ENCODE results near the gene GNAL.
A peak's percentile ranks its signal among the peaks of the same experiment; 100 is the strongest.
"Not testable (repeated sequence)": the region's sequence is repeated elsewhere in the genome, so short reads cannot be mapped to it uniquely, and the experiment has no call there.

Gene GNAL

DNA sequence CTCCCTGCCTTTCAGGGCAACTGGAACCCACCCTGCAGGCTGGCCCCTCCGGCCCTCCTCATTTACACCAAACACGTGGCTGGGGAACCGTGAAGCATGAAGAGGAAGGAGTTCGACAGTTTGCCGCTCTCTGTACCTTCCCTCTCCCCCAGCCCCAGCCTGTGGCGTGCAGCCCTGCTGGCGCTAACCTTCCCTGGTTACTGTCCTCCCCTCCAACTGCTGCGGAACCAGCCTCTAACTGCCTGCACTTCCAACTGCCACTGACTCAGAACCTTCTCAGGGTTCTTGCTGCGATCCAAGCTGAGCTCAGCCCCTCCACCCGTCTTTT, 19.2 kb upstream of the GNAL start:
- DNase-seq, result no peak

DNA sequence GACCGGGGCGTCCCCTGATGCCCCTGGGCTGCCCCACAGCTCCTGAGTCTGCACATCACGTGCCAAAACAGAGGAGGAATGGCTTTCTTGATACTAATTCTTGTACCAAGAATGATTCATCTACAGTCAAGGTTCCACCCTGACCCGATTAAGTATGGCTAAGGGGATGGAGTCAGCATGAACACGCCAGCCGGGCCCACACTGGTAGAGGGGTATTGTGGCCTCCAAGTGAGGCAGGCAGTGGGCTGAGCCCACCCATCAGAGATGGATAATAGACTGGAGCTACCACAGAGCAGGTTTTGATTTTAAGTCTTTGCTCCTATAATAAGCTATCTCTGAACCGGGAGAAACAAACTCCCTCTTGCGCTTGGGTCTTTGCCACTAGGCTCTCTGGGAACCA, 17.9 kb upstream of the GNAL start:
- no peak for DNase-seq

DNA sequence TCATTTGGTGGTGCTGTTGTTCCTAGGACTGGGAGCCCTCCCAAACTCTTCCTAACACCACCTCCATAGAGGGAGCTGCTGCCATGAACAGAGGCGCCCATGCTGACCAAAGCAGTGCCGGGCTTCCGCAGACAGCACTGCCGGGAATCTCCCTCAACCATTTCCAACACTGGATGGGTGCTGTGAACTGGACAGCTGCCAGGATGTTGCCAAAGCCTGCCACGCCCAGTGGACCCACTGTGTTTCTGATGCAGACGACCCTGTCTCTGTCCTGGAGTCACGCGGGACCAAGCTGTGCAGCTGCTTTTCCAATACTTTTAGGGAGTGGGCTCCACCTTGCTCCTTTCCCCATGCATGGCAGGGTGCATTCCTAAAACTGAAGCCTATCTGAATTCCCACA, 16.9 kb upstream of the GNAL start:
- DNase-seq, result no peak

DNA sequence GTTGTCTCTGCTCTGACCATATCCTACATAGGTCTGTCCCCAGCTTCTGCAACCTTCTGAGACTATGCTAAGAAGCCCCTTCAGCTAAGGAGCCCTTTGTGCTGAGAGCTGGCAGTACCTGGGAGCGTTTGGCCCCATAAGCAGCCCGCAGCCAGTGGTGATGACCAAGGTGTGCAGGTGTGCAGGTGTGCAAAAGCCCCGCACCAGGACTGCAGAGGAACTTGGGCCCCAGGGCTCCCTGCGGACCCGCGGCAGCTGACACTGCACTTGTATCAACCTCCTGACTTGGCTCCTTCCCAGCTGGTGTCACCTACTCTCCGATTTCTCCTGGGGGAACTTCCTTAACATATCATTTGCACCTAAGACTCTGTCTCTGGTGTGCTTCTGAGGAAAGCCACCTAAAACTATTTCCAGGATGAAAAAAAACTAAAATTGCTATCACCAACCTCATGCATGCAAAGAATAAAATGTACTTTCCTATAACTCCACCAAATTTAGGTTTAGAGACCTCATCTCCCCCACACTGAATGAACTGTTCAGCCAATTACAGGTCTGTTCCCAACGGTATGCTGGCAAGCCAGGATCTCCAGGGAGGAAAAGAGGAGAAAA, 16.1 kb upstream of the GNAL start:
- no peak for DNase-seq

DNA sequence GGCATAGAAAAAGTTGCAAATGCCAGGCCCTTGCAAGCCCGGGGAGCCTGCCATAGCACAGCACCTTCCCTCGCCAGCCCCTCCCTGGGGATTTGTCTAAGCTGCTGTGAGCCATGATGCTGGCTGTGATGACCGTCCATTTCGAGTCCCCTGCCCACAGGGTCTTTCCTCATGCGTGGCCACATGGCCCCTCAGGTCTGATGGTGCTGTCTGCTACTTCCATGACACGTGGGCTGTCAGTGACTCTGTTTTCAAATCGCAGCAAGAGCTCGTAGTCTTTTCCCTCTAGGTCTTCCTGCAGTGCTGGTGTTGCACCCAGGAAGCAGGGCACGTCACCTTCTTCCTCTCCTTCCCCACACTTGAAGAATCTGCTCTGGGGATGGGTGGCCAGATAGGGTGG, 15.5 kb upstream of the GNAL start:
- DNase-seq, result no peak

DNA sequence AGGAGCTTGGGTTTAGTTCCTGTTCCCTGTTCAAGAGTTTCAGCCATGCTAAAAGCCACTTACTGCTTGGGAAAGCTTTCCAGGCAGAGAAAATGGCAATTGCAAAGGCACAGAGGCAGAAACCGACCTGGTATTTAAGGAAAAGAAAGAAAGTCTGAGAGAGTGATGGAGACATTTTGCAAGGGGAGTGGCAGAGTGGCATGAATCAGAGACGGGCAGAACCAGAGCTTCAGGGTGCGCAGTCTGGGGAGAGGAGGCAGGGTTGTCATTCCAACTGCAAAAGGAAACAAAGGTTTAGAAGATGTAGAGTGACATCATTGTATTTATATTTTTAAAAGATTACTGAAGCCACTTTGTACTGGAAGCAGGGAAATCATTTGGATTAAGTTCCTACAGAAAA, 14.9 kb upstream of the GNAL start:
- DNase-seq, result no peak

DNA sequence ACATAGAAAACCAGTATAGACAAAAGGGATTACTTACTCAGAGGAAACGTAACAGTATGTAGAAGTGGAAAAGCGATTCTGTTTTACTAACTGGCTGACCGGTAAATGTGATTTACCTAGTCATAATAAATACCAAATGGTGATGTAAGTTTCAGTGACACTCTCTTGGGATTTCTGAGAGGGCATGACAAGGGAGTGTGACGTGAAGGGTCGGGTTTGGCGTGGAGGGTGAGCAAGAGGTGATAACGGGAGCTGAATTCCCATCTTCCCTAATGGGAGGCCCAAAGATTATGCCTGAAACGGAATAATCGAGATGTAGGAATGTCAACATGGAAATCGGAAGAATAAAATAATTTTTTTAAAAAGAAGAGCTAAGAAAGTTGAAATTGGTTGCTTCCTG, 12.7 kb upstream of the GNAL start:
- no peak for DNase-seq

DNA sequence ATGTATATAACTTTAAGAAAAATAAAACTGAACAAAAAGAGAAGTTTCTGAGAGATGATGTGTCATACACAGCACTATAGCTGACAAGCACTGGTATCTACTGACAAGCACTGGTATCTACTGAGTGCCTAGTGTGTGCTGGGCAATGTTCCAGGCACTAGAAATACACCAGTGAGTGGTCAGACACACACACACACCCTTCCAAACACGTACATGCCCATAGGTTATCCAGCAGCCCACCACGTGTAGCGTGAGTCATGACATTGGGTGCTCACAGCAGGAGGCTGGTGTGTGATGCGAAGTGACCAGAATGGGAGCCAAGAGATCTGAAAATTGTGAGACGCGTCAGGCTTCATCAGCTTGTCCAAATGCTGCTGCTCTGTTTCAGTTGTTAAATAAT, 12.2 kb upstream of the GNAL start:
- peak; percentile 54 for DNase-seq

DNA sequence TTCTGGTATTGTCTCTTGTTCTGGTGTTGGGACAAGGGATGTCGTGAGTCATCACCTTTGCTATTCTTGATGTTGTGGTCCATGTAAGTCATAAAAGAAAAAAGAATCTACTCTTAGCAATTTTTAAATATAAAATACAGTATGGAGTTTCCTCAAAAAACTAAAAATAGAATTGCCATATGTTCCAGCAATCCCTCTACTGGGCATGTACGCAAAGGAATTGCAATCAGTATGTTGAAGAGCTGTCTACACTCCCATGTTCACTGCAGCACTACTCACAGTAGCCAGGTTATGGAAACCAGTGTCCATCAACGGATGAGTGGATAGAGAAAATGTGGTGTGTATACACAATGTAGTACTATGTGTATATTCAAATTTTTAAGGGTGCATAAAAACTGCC, 10.9 kb upstream of the GNAL start:
- DNase-seq, result no peak

DNA sequence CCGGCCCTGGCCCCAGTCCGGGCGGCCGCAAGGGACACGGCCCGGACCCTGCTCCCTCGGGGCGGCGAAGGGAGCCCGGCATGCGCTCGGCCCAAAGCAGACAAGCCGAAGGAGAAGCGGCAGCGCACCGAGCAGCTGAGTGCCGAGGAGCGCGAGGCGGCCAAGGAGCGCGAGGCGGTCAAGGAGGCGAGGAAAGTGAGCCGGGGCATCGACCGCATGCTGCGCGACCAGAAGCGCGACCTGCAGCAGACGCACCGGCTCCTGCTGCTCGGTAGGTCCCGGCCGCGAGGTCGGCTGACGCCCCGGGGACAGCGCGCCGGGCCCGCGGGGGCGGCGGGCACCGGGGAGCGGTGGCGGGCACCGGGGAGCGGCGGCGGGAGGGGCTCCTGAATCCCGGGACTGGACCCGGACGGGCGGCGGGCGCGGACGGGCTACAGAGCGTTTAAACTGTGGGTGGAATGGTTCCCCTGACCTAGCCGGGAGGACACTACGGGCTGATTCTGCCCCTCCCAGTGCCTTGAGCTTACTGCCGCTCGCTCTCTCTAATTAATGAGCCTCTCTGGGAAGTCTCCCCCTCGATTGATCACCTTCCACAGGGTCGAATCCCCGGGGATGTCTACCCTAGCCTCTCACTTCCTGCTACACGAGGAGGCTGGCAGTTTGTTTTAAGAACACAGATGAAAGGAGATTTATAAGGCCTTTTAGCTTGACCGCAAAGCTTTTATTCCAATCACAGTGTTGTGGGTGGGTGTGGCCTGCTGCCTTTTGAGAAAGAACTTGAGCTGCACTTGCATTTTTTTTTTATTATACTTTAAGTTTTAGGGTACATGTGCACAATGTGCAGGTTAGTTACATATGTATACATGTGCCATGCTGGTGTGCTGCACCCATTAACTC, 853 bp downstream of the GNAL start:
- DNase-seq, result no peak

DNA sequence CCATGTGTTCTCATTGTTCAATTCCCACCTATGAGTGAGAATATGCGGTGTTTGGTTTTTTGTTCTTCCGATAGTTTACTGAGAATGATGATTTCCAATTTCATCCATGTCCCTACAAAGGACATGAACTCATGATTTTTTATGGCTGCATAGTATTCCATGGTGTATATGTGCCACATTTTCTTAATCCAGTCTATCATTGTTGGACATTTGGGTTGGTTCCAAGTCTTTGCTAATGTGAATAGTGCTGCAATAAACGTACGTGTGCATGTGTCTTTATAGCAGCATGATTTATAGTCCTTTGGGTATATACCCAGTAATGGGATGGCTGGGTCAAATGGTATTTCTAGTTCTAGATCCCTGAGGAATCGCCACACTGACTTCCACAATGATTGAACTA, 1.6 kb downstream of the GNAL start:
- DNase-seq, result not testable (repeated sequence)

DNA sequence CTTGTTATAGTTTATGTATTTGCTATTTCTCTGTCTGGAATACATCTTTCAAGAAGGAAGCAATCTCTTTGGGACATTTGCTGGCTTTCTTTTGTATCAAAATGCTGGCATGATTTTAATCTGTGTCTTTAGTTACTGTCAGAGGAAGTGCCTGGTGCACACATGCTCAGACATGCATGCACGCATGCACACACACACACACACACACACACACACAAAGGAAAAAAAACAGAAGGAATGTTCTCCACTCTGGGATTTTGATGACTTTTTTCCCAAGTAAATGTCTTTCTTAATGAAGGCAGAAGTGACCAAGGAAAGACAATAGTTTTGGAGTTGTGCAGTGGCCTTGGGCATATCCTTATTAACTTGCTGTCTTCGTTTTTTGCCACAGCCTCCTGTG, 6.7 kb downstream of the GNAL start:
- no peak for DNase-seq

DNA sequence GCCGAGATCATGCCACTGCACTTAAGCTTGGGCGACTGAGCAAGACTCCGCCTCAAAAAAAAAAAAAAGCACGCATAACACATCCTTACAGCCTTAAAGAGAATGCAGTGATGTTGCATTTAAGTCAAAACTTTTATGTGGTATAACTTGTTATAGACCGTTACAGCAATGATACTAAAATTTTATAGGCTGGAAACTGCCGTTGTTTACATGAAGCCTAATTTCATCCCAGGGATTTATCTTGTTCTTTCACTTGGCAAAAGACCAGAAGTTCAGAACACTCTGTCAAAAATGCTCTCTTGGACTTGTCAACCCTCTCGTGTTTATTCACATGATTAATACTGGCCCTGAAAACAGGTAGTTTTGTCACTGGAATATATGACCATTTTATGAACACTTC, 7.4 kb downstream of the GNAL start:
- DNase-seq, result no peak

DNA sequence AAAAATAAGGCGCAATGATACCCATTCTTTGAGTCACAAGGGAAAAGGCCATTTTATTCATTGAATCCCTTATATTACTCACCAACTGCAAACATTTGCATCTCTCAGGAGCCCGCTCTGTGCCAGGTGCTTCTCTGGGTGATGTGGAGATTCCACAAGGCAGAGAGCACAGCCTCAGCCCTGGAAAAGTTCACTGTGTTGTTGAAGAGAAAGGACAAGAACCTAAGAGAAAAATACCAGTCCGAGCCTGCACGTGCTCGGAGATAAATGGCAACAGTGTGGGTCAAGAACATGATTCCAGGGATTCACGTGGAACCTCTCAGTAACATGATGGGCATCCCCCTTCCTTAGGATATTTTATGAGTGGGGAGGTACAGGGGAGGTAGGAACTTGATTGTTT, 11.8 kb downstream of the GNAL start:
- DNase-seq, result no peak

DNA sequence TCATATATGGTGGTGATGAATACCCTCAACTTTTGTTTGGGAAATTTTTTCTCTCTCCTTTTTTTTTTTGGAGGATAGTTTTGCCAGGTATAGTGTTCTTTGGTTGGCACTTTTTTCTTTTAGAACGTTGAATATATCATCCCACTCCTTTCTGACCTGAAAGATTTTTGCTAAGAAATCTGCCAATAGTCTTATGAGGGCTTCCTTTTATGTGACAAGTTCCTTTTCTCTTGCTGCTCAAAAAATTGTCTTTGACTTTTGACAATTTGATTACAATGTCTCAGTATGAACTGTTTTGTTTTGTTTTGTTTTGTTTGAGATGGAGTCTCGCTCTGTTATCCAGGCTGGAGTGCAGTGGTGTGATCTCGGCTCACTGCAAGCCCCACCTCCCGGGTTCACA, 21.5 kb downstream of the GNAL start:
- no peak for DNase-seq

DNA sequence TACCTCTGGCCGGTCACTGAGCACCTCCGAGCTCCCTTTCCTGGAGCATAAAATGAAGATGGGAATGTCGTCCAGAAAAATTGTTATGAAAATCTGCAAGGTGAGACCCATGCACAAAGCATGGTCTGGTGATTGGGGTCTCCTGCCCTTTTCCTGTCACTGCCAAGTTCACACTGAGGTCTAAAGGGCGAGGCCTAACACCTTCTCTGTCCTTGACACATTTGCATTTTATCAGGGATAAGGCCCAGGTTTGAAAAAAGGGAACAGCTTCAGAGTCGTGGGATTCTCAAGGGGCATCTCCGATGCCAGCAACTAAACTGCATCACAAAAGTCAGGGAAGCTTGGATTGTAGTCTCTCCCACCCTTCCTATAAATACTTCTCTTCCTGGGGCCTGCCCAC, 24.7 kb downstream of the GNAL start:
- DNase-seq, result no peak

DNA sequence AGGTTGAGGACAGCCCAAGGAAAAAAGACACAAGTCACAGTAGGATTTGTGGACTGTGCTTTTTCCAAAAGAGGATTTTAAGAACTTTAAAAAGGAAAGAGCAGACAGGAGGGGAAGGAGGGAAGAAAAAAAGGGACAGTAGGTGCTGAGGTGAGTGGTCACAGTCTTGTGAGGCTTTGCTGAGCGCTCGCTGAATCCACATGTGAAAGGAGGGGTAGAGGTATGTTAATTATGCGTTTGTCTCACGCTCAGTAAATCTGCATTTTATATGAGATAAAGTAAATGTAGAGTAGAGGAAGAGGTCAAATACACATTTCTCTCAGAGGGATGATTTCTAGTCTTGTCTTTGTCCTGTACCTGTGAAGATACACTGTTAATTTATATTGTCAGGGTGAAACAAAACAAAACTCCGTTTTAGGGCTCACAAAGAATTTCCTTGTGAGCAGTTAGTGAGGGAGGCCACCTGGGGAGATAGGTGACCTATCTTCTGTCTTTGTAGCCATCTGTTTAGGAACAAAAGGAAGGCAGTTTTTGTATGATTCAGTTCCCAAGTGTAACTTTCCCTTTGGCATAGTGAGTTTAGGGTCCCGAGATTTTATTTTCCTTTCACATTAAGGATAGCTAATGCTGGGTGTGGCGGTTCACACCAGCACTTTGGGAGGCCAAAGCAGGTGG, 25.3 kb downstream of the GNAL start:
- DNase-seq, result no peak

DNA sequence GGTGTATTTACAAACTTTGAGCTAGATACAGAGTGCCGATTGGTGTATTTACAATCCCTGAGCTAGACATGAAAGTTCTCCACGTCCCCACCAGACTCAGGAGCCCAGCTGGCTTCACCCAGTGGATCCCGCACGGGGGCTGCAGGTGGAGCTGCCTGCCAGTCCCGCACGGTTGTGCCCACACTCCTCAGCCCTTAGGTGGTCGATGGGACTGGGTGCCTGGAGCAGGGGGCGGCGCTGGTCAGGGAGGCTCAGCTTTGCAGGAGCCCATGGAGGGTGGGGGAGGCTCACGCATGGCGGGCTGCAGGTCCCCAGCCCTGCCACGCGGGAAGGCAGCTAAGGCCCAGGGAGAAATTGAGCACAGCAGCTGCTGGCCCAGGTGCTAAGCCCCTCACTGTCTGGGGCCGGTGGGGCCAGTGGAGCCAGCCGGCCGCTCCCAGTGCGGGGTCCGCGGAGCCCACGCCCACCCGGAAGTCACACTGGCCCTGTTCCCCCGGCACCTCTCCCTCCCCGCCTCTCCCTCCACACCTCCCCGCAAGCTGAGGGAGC, 27.8 kb downstream of the GNAL start:
- DNase-seq, result not testable (repeated sequence)

DNA sequence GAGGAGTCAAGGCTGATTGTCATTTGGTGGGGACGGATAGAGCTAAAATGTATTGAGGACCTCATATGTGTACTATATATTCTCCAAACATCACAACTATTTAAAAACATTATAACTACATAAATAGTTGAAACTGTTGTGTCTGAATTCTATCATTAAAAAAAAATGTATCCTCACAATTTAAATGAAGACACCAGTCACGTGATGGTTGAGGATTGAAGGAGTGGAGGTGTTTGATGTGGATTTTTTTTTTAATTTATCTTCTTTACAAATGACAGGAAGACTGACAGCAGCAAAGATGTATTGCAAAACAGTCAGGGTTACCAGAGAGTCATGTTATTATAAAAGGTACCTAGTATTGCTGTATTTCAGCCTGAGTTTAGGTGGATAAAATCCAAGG, 30.0 kb downstream of the GNAL start:
- no peak for DNase-seq

DNA sequence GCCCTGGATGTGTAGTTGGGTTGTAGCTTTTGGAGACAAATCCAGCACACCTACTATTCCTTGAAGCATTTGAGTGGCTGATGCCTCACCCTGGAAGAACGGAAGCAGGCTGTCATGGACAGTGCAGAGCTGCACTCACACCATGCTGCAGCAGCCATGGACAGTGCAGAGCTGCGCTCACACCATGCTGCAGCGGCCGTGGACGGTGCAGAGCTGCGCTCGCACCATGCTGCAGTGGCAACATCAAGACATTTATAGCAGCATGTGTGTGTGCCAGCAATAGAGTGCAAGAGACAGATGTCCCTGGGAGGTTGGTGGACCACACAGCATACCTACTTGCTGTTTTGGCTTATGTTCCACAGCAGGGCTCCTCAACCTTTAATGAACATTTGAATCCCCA, 30.6 kb downstream of the GNAL start:
- no peak for DNase-seq

DNA sequence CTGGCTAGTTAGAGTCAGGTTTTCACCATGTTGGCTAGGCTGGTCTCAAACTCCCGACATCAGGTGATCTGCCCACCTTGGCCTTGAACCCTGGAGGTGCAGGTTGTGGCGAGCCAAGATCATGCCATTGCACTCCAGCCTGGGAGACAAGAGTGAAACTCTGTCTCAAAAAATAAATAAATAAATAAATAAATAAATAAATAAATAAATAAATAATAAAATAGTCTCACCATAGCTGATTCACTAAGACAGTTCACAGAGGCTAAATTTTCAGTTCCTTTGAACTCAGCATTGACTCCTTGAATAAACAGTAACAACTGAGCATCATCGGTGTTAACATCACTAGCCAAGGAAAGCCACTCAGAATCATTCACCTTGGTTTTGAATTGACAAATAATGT, 32.7 kb downstream of the GNAL start:
- DNase-seq, result no peak

DNA sequence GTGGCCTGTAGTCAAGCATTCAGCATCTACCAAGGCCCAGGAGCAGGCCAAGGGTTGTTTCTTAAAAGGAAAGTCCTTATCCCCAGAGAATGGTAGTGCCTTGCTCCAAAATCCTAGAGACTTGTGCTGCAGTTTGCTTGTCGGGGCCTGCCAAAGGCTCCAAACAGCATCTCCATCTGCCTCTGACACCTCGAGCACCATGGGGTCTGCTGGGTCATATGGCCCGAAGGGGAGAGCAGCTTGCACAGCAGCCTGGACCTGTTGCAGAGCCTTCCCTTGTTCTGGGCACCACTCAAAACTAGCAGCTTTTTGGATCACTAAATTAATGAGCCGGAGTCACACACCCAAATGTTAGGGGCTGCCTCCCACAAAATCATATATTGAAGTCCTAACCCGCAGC, 35.7 kb downstream of the GNAL start:
- no peak for DNase-seq

DNA sequence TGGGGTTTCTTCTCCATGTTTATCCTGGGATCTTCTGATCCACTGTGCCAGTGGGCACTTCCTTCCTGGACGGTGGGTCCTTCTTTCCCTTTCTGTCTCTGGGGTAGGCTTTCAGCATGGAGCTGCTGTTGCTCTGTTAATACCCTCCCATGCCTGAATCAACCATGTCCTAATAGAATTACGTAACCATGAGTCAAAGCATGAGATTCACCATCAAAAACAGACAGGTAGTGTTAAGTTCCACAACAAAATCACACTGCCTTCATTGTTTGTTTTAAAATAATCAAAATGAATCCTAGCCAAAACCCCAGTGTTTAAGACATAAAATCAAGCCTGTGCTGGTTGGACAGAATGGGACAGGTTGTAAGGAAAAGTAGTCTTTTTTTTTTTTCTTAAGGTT, 37.5 kb downstream of the GNAL start:
- DNase-seq, result no peak

DNA sequence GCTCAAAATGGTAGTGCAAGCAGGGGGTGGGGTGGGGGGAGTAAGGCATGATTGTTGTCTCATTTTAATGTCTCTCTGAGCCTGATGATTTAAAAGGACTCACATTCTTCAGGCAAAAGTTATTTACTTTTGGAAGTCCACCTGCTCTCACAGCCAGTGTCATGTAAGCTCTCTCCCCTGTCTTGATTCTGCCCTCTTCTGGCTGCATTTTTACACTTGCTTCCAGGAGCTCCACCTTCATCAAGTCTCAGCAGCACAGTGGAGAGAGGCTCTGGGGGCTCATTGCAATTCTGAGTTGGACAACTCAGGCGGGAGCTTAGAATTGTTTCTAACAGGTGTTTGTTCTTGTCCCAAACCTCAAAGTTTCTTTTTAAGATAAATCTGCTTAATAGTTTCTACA, 39.2 kb downstream of the GNAL start:
- DNase-seq, result no peak
